ENCODE measurements around the gene TRAF3IP1. TPM values are rescaled to one million over a fixed set of nuclear protein-coding genes. Genes with fewer than 3 reads are reported as not detected.

TRAF3IP1 gene
- total RNA-seq, 1 experiment from 2014 or later = 3.9 TPM

DNA sequence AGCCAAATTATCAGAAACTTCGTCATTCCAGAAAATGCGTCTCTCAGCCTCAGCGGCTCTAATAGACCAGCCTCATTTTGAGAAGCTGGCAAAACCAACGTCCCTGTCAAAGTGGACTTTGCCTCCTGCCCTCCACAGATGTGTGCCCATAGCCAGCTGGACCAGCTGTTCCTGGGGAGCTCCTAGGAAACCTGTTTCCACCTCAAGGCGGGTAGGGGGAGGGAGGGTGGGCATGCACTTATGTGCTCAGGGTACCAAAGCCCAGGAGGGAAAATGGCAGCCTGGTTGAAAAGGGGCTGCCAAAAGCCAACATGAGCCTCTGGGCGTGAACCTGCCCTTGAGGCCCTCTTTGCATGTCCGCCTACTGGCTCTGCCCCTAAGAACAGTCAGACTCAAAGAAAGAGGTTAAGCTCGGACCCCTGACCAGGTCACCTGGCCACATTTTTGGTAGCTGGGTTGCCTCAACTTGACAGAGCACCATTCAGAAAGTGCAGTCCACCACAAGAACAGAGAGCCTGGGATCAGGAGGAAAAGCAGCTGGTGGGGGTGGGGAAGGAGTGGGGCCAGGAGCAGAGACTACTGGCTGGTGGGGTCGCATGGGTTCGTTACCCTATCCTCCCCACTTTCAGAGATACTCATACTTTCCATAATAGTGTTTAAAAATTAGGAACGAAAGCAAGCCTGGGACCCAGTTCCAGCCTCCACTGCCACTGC lies 35.4 kb upstream of the TRAF3IP1 start:
- no peak overlapping the region for H3K4me3 ChIP-seq (ENCODE audit: insufficient read depth, low read depth, low read length)
- no peak for DNase-seq
- no peaks in the 10 kb centered on the region for H3K36me3 ChIP-seq (replicated peaks; ENCODE audit: control insufficient read depth, insufficient read depth, low read length)
- no peaks in the 10 kb centered on the region for H3K27me3 ChIP-seq (ENCODE audit: control insufficient read depth, insufficient read depth, low read length)

DNA sequence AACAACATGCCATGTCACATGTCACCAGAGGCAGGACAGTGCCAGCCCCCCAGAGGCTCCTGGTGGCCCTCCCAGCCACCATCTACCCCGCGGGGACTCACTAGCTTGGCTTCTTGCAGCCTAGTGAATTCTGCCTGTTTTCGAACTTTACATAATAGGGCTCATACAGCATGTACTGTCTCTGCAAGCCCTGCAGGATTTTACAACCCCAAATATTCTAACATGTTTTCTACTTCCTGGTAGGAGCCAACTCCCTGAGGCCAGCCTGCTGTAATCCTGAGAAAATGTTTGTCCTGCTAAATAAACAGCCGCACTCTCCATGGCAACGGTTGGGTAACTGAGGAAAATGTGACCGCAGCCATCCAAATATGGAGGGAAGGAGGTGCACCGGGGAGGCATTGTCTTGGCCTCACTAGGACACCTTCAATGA lies 34.6 kb upstream of the TRAF3IP1 start:
- DNase-seq = peak; percentile 67
- Histone ChIP-seq H3K36me3 (replicated peaks; ENCODE audit: control insufficient read depth, insufficient read depth, low read length) (no peaks in the 10 kb centered on the region), H3K27me3 (ENCODE audit: control insufficient read depth, insufficient read depth, low read length) (no peaks in the 10 kb centered on the region), H3K4me3 (ENCODE audit: insufficient read depth, low read depth, low read length) (no peak overlapping the region)

DNA sequence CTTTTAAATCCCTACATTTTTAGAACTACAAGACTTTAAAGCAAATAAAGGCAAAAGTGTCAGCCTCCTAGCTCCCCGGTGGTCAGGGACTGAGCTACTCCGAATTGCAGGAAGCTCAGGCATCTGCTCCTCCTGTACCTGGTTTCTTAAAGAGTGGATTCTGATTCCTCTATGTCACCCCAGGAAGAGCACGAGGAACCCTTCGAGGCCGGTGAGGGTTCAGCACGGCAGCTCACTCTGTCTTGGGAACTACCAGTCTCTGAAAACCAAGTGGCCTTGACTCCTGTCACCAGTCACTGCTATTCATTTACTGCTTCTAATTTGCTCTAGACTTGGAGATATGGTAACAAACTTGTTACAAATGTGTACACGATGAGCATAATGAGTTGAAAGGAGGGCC lies 34.2 kb upstream of the TRAF3IP1 start:
- no peak overlapping the region for H3K4me3 ChIP-seq (ENCODE audit: insufficient read depth, low read depth, low read length)
- no peaks in the 10 kb centered on the region for H3K36me3 ChIP-seq (replicated peaks; ENCODE audit: control insufficient read depth, insufficient read depth, low read length)
- DNase-seq = no peak
- no peaks in the 10 kb centered on the region for H3K27me3 ChIP-seq (ENCODE audit: control insufficient read depth, insufficient read depth, low read length)

DNA sequence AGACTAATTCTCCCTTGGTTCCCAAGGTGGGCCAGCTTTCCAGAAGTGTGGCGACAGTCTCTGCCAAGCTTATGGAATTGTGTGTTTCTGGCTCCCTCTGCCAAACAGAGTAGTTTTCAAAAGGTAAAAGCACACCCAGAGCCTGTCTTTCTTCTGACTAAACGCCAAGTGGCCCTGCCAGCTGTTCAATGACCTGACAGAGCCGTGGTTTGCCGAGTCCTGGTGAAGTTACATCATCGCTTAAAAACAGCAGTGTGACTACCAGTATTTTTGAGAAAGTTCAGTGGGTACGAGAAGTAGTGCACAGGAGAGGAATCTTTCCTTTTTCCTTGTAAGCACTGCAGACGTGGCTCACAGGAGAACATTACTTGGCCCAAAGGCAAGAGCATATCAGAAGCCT lies 33.8 kb upstream of the TRAF3IP1 start:
- no peaks in the 10 kb centered on the region for H3K27me3 ChIP-seq (ENCODE audit: control insufficient read depth, insufficient read depth, low read length)
- no peaks in the 10 kb centered on the region for H3K36me3 ChIP-seq (replicated peaks; ENCODE audit: control insufficient read depth, insufficient read depth, low read length)
- no peak for DNase-seq
- no peak overlapping the region for H3K4me3 ChIP-seq (ENCODE audit: insufficient read depth, low read depth, low read length)

DNA sequence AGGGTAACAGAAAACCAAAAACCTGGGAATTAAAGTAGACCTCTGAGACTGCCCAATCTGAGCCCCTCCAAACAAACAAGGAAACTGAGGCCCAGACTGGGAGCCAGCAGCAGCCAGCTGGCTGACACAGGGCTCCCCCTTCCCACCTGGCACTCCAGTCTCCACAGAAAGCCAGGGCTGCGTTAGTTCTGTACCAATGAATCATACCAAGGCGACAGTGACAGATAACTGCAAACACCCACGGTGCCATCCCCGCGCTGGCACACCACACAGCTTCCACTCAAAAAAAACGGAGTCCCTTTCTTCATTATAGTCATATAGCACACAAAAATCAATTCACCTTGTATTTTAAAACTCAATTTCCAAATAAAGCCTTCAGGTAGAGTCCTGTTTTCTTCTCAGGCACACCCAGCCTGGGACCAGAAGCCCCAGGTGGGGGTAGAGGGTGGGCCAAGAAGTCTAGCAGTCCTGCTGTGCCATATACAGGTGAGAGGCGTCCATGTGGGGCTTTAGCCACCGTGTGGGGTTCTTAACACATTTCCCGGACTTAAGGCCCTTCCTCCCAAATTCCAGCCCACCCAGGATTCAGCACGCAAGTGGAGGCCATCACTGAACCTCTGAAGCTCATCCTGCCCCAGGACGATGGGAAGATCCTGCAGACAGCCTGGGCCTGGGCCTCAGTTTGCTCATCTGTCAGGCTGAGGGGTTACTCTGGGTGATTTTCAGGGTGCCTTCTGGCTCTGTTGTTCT lies 33.2 kb upstream of the TRAF3IP1 start:
- peak overlapping the region; percentile 80 for H3K4me3 ChIP-seq (ENCODE audit: insufficient read depth, low read depth, low read length)
- no peaks in the 10 kb centered on the region for H3K27me3 ChIP-seq (ENCODE audit: control insufficient read depth, insufficient read depth, low read length)
- no peak for DNase-seq

DNA sequence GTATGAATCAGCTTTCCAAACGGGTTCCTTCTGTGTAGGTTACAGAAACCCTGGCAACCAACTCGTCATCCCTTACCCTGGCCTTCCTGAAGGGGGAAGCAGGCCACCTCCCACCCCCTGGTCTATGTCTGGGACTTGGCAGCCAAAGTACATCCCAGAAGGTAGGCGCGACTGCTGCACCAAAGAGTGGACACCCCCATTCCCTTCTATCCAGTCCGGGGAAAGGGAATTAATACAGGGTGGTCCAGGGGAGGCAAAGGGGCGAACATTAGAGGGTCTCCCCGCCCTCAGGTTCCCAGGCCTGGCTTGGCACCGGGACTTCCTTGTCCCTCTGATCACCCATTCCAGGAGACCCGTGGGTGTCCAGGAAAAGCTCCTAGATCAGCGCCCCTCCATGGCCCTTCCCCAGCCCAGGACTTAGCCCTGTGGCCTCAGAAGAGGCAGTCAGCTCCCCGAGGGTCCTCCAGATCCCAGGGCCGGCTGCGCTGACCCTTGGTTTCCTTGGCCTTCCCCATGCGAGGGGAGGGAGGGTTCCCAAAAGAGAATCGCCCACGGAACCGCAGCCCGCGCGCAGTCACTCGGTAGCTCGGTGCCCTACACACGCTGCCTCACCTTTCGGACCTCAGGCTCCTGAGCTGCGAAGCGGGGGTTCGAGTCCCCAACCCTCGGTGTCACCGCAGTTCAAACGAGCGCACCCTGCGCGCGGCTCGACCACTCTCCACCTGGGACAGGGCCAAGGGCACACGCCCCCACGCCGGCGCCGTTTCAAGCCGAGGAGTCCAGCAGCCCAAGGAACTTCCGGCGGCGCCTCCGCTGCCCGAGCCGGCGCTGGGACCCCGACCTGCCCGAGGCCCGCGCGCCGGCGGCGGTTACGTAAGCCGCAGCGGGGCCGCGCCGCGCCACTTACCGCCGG lies 32.3 kb upstream of the TRAF3IP1 start, which contains the start of gene PER2:
PER2 (minus strand) TSS at position 874 of the 913 bp plus-strand sequence. CDS start 10,674 bp downstream, outside the sequence.
- DNase-seq = peak; percentile 88
- Histone ChIP-seq H3K27me3 (ENCODE audit: control insufficient read depth, insufficient read depth, low read length) (no peaks in the 10 kb centered on the region), H3K36me3 (replicated peaks; ENCODE audit: control insufficient read depth, insufficient read depth, low read length) (no peaks in the 10 kb centered on the region), H3K4me3 (ENCODE audit: insufficient read depth, low read depth, low read length) (peak within 1 kb of the TSS; percentile 80)

More for the DNA sequence above, 33.2 kb upstream of the TRAF3IP1 start:
- H3K36me3 ChIP-seq (replicated peaks; ENCODE audit: control insufficient read depth, insufficient read depth, low read length) = no peaks in the 10 kb centered on the region

DNA sequence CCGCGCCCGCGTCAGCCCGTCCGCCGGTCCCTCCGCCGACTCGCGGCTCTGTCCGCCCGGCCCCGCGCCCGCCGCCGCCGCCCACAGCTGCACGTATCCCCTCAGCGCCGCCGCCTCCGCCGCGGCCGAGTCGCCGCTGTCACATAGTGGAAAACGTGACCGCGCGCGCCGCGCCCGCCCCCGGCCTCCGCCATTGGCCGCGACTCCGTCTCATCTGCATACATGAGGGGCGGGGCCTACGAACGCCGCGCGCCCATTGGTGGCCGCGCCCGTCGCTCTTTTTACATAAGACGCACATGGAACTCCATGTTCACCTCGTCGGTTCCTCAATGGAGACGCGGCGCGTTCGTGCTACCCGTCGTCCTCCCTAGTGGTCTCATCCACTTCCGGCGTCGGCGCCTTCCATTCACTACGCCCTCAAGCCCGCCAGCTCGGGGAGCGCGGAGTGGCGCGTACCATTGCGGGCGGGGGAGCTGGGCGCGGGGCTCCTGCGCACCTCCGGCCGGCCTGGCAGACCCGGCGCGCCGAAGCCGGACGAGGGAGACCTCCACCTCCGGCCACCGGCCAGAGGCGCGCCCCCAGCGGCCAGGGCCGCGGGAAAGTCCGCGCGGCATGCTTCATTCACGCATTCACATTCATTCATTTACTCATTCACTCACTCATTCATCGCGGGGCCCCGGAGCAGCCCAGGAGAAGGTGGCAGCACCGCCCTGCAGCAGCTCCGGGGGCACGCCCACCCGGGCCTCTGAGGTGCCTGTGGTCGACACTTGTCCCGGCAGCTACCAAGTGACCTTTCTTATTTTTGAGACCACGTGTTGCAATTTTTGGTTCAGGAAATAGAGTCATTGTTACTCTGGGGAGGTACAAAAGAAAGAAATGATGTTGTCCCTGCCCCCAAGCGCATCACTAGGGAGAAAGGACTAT lies 31.4 kb upstream of the TRAF3IP1 start:
- Histone ChIP-seq H3K27me3 (ENCODE audit: control insufficient read depth, insufficient read depth, low read length) (no peaks in the 10 kb centered on the region), H3K4me3 (ENCODE audit: insufficient read depth, low read depth, low read length) (peak overlapping the region; percentile 80), H3K36me3 (replicated peaks; ENCODE audit: control insufficient read depth, insufficient read depth, low read length) (no peaks in the 10 kb centered on the region)
- peak; percentile 98 for DNase-seq

DNA sequence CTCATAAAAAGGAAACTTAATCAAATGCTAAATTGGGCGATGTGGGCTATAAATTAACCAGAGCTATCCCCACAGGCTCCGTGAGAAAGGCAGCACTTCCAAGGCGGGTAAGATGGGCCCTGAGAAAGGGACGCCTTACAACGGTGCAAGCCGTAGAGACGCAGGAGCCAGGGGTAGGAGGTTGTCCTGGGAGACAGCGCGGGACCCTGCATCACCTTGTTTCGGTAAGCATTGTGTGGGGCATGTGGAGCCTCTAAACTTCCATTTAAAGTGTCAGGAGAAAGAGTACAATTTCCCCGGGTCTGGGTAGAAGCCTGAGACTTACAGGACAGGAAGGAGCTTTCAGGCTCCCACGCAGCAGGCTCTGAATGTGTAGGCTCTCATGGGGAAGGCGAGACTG lies 30.7 kb upstream of the TRAF3IP1 start:
- no peak for DNase-seq
- peak overlapping the region; percentile 80 for H3K4me3 ChIP-seq (ENCODE audit: insufficient read depth, low read depth, low read length)

DNA sequence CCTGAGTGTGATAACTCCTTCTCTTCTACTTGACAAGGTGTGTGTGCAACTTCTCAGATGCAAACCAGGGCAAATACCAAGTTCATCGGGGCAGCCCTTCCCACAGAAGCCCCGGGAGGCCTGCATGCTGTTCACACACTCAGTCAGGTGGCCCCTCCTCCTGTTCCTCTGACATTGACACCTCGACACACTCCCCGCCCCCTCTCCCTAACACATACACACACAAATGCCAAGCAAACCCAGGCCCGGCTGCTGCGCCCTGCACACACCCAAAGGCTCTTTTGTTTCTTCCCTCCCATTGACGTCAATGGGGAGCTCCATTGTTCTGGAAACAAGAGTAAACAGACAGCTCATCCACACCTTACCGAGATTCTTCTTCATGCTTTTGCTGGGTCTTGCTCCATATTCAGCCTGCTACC lies 30.2 kb upstream of the TRAF3IP1 start:
- peak; percentile 84 for DNase-seq
- Histone ChIP-seq H3K36me3 (replicated peaks; ENCODE audit: control insufficient read depth, insufficient read depth, low read length) (no peaks in the 10 kb centered on the region), H3K4me3 (ENCODE audit: insufficient read depth, low read depth, low read length) (no peak overlapping the region), H3K27me3 (ENCODE audit: control insufficient read depth, insufficient read depth, low read length) (no peaks in the 10 kb centered on the region)

More for the DNA sequence above, 30.7 kb upstream of the TRAF3IP1 start:
- no peaks in the 10 kb centered on the region for H3K27me3 ChIP-seq (ENCODE audit: control insufficient read depth, insufficient read depth, low read length)
- no peaks in the 10 kb centered on the region for H3K36me3 ChIP-seq (replicated peaks; ENCODE audit: control insufficient read depth, insufficient read depth, low read length)

DNA sequence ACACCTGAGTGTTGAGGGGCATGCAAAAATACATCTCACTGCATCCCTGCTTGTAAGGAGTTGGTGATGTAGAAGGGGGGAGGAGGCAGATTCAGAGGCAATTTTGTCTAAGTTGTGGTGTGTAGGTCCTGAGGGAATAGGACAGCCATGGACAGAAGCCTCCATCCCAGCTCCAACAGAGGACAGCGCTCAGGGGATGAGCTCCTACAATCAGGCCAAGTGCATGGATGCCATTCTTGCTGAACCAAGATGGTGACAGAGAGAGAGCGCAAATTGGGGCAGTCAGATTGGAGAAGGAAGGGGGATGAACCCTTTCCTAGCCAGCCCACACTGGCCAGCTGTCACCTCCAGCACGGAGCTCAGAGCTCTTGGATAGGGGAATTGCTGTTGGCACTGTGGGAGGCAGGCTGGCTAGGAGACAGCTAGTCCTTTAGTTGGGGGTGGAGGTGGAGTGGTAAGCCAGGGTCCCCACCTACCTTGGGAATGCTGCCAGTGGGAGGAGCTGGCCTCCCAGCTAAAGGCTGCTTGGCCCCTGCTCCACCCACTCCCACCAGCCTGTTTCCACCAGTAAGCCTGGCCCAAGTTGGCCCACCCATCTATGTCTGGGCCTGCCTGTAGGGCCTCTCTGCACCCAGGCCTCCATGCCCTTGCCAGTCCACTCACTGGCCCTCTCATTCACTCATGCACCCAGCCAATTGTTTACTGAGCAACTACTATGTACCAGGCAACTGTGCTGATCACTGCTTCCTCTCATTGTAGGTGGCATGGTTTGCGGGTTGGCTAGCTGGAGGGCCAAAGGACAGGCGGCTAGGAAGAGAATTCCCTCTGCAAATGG lies 29.4 kb upstream of the TRAF3IP1 start:
- no peaks in the 10 kb centered on the region for H3K27me3 ChIP-seq (ENCODE audit: control insufficient read depth, insufficient read depth, low read length)
- no peaks in the 10 kb centered on the region for H3K36me3 ChIP-seq (replicated peaks; ENCODE audit: control insufficient read depth, insufficient read depth, low read length)
- H3K4me3 ChIP-seq (ENCODE audit: insufficient read depth, low read depth, low read length) = no peak overlapping the region
- DNase-seq = no peak

DNA sequence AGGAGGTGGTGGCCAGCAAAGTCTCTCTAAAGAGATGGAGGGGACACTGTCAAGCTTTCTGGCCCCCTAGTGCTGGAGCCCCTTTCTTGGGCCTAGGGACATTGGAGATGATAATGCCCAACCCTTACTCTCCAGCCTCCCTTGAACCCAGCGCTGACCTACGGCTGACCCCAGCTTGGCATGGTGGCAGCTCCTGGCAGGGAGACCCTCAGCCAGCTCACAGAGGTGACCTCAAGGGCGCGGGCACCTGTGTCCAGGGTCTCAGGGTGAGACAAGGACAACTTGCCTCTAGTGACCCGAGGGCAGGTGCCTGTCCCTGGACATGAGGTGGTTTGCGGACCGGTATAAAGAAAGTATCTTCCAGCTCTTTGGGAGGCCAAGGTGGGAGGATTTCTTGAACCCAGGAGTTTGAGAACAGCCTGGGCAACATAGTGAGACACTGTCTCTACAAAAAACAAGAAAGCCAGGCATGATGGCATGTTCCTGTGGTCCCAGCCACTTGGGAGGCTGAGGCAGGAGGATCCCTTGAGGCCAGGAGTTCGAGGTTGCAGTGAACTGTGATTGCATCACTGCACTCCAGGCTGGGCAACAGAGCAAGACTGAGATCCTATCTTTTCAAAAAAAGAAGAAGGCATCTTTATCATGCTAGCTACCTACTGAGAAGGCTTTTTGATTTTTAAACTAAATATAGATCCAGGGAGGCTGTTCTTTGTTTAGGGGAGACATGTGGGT lies 28.6 kb upstream of the TRAF3IP1 start:
- H3K27me3 ChIP-seq (ENCODE audit: control insufficient read depth, insufficient read depth, low read length) = no peaks in the 10 kb centered on the region
- DNase-seq = no peak

DNA sequence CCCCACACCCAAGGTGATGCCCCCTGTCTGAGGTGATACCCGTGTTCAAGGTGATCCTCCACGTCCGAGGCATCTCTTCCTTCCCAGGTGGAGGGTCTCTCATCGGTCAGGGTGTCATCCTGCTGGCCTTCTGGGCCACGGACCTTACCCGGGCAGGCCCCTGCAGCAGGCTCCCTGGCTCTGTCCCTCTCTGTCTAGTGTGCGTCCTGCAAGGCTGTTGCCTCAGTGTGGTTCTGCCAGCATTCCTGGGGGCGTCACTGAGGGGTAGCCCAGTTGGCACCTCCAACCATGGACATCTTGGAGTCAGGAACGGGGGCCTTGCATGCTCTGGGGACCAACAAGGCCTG lies 26.3 kb upstream of the TRAF3IP1 start:
- no peak overlapping the region for H3K4me3 ChIP-seq (ENCODE audit: insufficient read depth, low read depth, low read length)
- no peak for DNase-seq
- no peaks in the 10 kb centered on the region for H3K27me3 ChIP-seq (ENCODE audit: control insufficient read depth, insufficient read depth, low read length)
- no peaks in the 10 kb centered on the region for H3K36me3 ChIP-seq (replicated peaks; ENCODE audit: control insufficient read depth, insufficient read depth, low read length)

More for the DNA sequence above, 28.6 kb upstream of the TRAF3IP1 start:
- H3K36me3 ChIP-seq (replicated peaks; ENCODE audit: control insufficient read depth, insufficient read depth, low read length) = no peaks in the 10 kb centered on the region
- no peak overlapping the region for H3K4me3 ChIP-seq (ENCODE audit: insufficient read depth, low read depth, low read length)
